IMR-90 (cell line): Measurements from ENCODE around the gene MPP1. TPM values are rescaled to one million over a fixed set of nuclear protein-coding genes. Genes with fewer than 3 reads are reported as not detected.

Experiments
- ATAC-seq: fragments of 200-7000 bp; cut with Tn5 transposase; 2 replicates; pipeline ENCODE4 v1.9.1; 2020; ENCODE audit warnings: low read depth, mild to moderate bottlenecking, moderate library complexity
- BruUV-seq: library from RNA; stranded (reverse); fragments of 400-500 nt; replicated peaks from 2 replicates; lab custom pipeline; 2021; lab: Mats Ljungman, UMichigan
- CTCF ChIA-PET: fragments of 300-600 bp; formaldehyde crosslinking; extraction: SDS; loops from one replicate; lab custom pipeline; 2021; ENCODE audit warnings: antibody characterized with exemption; lab: Yijun Ruan, JAX
- POLR2A ChIA-PET: fragments of 300-600 bp; sonication (Branson Sonifier 250); formaldehyde crosslinking; loops from one replicate; lab custom pipeline; 2022; ENCODE audit warnings: antibody characterized with exemption; ENCODE audit not compliant: unreplicated experiment; lab: Charles Lee
- DNase-seq: peaks from one replicate; pipeline ENCODE4 v3.0.0; 2013
- H2AFZ ChIP-seq: replicated peaks from 2 replicates; pipeline ENCODE3; 2013; ENCODE audit warnings: low read length, mild to moderate bottlenecking; ENCODE audit not compliant: poor library complexity
- H2AK5ac ChIP-seq: 2 replicates; pipeline ENCODE4 v1.6.1; 2013; ENCODE audit warnings: low read depth, low read length, inconsistent platforms
- H2AK9ac ChIP-seq: replicated peaks from 2 replicates; pipeline ENCODE3; 2013; ENCODE audit warnings: mild to moderate bottlenecking, low read depth, low read length, moderate library complexity; ENCODE audit not compliant: poor library complexity
- H2BK120ac ChIP-seq: 2 replicates; pipeline ENCODE4 v1.6.1; 2013; ENCODE audit warnings: low read depth, low read length, inconsistent platforms
- H2BK15ac ChIP-seq: 3 replicates; pipeline ENCODE4 v1.6.1; 2013; ENCODE audit warnings: low read depth, low read length, inconsistent platforms
- H2BK20ac ChIP-seq: 2 replicates; pipeline ENCODE4 v1.6.1; 2013; ENCODE audit warnings: low read depth, mild to moderate bottlenecking, inconsistent platforms, low read length, moderate library complexity
- H2BK5ac ChIP-seq: 2 replicates; pipeline ENCODE4 v1.6.1; 2013; ENCODE audit warnings: mild to moderate bottlenecking, low read depth, low read length, inconsistent platforms; ENCODE audit not compliant: poor library complexity, severe bottlenecking
- H3K14ac ChIP-seq: replicated peaks from 2 replicates; pipeline ENCODE4 v1.6.1; 2013; ENCODE audit warnings: low read depth, low read length, inconsistent platforms
- H3K18ac ChIP-seq: 2 replicates; pipeline ENCODE4 v1.6.1; 2013; ENCODE audit warnings: low read depth, low read length, control low read depth
- H3K23ac ChIP-seq: 2 replicates; pipeline ENCODE4 v1.6.1; 2013; ENCODE audit warnings: low read depth, low read length, inconsistent platforms
- H3K27ac ChIP-seq: 2 replicates; pipeline ENCODE4 v1.5.1; 2013; ENCODE audit warnings: mild to moderate bottlenecking, control low read depth, low read length; ENCODE audit not compliant: insufficient read depth
- H3K27me3 ChIP-seq: 2 replicates; pipeline ENCODE4 v1.6.1; 2013; ENCODE audit warnings: low read length; ENCODE audit not compliant: control insufficient read depth, insufficient read depth
- H3K36me3 ChIP-seq: 2 replicates; pipeline ENCODE4 v1.6.1; 2013; ENCODE audit warnings: low read length, mixed read lengths; ENCODE audit not compliant: control insufficient read depth, insufficient read depth
- H3K4ac ChIP-seq: 2 replicates; pipeline ENCODE4 v1.6.1; 2013; ENCODE audit warnings: low read depth, low read length, inconsistent platforms
- H3K4me1 ChIP-seq: 2 replicates; pipeline ENCODE4 v1.6.1; 2013; ENCODE audit warnings: low read length, mixed read lengths; ENCODE audit not compliant: control insufficient read depth, insufficient read depth
- H3K4me2 ChIP-seq: 2 replicates; pipeline ENCODE4 v1.6.1; 2013; ENCODE audit warnings: low read depth, mild to moderate bottlenecking, control low read depth, low read length, moderate library complexity
- H3K4me3 ChIP-seq: 2 replicates; pipeline ENCODE4 v1.5.1; 2013; ENCODE audit warnings: low read depth, mild to moderate bottlenecking, control low read depth, low read length, moderate library complexity; ENCODE audit not compliant: insufficient read depth
- H3K56ac ChIP-seq: 2 replicates; pipeline ENCODE4 v1.6.1; 2013; ENCODE audit warnings: low read length, inconsistent platforms; ENCODE audit not compliant: insufficient read depth; ENCODE audit errors: extremely low read depth
- H3K79me1 ChIP-seq, 2 experiments: 2 replicates each; pipeline ENCODE4 v1.6.1; 2013; ENCODE audit warnings: low read length in 2 of 2, inconsistent platforms in 1 of 2, low read depth in 1 of 2
- H3K9ac ChIP-seq: 2 replicates; pipeline ENCODE4 v1.6.1; 2013; ENCODE audit warnings: low read depth, low read length, control low read depth
- H3K9me1 ChIP-seq: 2 replicates; pipeline ENCODE4 v1.6.1; 2013; ENCODE audit warnings: low read length, inconsistent platforms; ENCODE audit not compliant: insufficient read depth
- H3K9me3 ChIP-seq: 2 replicates; pipeline ENCODE4 v1.6.1; 2013; ENCODE audit warnings: low read length; ENCODE audit not compliant: control insufficient read depth, insufficient read depth
- H4K20me1 ChIP-seq: 2 replicates; pipeline ENCODE4 v1.6.1; 2013; ENCODE audit warnings: low read length, inconsistent platforms; ENCODE audit not compliant: insufficient read depth
- H4K5ac ChIP-seq: 2 replicates; pipeline ENCODE4 v1.6.1; 2013; ENCODE audit warnings: mild to moderate bottlenecking, low read depth, low read length, control low read depth
- H4K8ac ChIP-seq, 2 experiments: 2 replicates each; pipeline ENCODE4 v1.6.1; 2013; ENCODE audit warnings: low read depth in 2 of 2, low read length in 2 of 2, control low read depth in 1 of 2, inconsistent platforms in 1 of 2
- H4K91ac ChIP-seq: 2 replicates; pipeline ENCODE4 v1.6.1; 2013; ENCODE audit warnings: low read depth, low read length, inconsistent platforms; ENCODE audit not compliant: insufficient read depth
- CHD1 ChIP-seq: IDR thresholded peaks from 2 replicates; pipeline ENCODE4 v1.6.1; 2012; ENCODE audit warnings: low read depth, low read length, improper control_type of control experiment
- MAFK ChIP-seq: IDR thresholded peaks from 2 replicates; pipeline ENCODE4 v1.6.1; 2012; ENCODE audit warnings: low read depth, low read length, improper control_type of control experiment
- MXI1 ChIP-seq: IDR thresholded peaks from 2 replicates; pipeline ENCODE4 v1.6.1; 2012; ENCODE audit warnings: low read depth, mild to moderate bottlenecking, low read length, moderate library complexity, borderline replicate concordance
- POLR2A ChIP-seq: IDR thresholded peaks from 2 replicates; pipeline ENCODE4 v1.6.1; 2012; ENCODE audit warnings: mild to moderate bottlenecking, low read depth, low read length
- RCOR1 ChIP-seq: IDR thresholded peaks from 2 replicates; pipeline ENCODE4 v1.6.1; 2012; ENCODE audit warnings: mild to moderate bottlenecking, low read length, improper control_type of control experiment; ENCODE audit not compliant: insufficient replicate concordance
- USF2 ChIP-seq: fragments of 150-350 bp; IDR thresholded peaks from 2 replicates; pipeline ENCODE4 v1.6.1; 2017; ENCODE audit warnings: mild to moderate bottlenecking, antibody characterized with exemption, low read length, low read depth
- WGBS, 2 experiments: methylation state at CpG; one replicate each; pipeline versions ENCODE4 v1.1.5 to v1.1.7; 2013; ENCODE audit warnings: missing lambda C conversion rate in 2 of 2; ENCODE audit not compliant: insufficient read length in 1 of 2; ENCODE audit errors: extremely low coverage in 2 of 2; 5-methylcytosine and 5-hydroxymethylcytosine counted together
- dilution Hi-C: fragments of 300-500 bp; cut with HindIII; formaldehyde crosslinking; loops from one replicate; pipeline ENCODE4 v1.14.3; 2018; ENCODE audit warnings: low sequenced_read_pairs; ENCODE audit not compliant: unreplicated experiment
- in situ Hi-C: fragments of 300-500 bp; cut with MboI; formaldehyde crosslinking; loops from 3 replicates; pipeline ENCODE4 v1.14.3; 2019; ENCODE audit warnings: low sequenced_read_pairs, inconsistent platforms, mixed read lengths
- intact Hi-C: fragments of 100-400 bp; cut with micrococcal nuclease; formaldehyde crosslinking; loops from 2 replicates; pipeline ENCODE4 v1.10.0; 2022
- polyA plus RNA-seq, 3 experiments: library from polyadenylated mRNA; depleted of rRNA; stranded (reverse); fragments of >200 nt; gene quantifications; 2 replicates each; pipeline ENCODE4 v1.2.3, GENCODE V29; 2012; ENCODE audit warnings: low replicate concordance in 1 of 3
- total RNA-seq: library from RNA; depleted of rRNA; stranded (reverse); fragments of >200 nt; gene quantifications from 2 replicates; pipeline ENCODE4 v1.2.3, GENCODE V29; 2012

The MPP1 gene
- total and polyA plus RNA-seq, 2 of the 4 experiments (the other 2 are of a cell fraction), result 35.2 to 43.0 TPM

- TF ChIP-seq MXI1, result no peak
- TF ChIP-seq RCOR1, result no peak
Measured at GRCh38 chrX:154758696-154759095, 46.6 kb downstream of the MPP1 start (continued).

GRCh38 chrX:154751669-154752271 lies 53.5 kb downstream of the MPP1 start:
- intact Hi-C loops (no loop called here), dilution Hi-C loops (no loop called here), in situ Hi-C loops (no loop called here)
- Histone ChIP-seq H2BK5ac (no peak overlapping the region), H4K91ac (no peak overlapping the region), H3K18ac (no peak overlapping the region), H2AK5ac (no peak overlapping the region), H3K4me1 (no peaks in the 10 kb centered on the region), H2BK15ac (no peak overlapping the region), H3K27ac (no peak overlapping the region), H4K20me1 (no peaks in the 10 kb centered on the region), H4K8ac (no peak overlapping the region), H3K4me2 (no peak overlapping the region), H2AFZ (no peak overlapping the region), H3K79me1 (no peaks in the 10 kb centered on the region; a peak in 1 of 4 replicates), H3K4me3 (no peak overlapping the region), H3K14ac (no peak overlapping the region), H3K27me3 (peaks cover 2% of the 10 kb centered on the region), H3K9me3 (no peaks in the 10 kb centered on the region), H2BK120ac (no peak overlapping the region), H3K9me1 (no peaks in the 10 kb centered on the region), H3K23ac (0 out of 2 replicates have a peak overlapping the region, but pooled peaks have one; percentile 29), H2BK20ac (no peak overlapping the region), H3K36me3 (no peaks in the 10 kb centered on the region), H3K4ac (no peak overlapping the region), H4K5ac (no peak overlapping the region; the same call in 1 of the 2 replicates), H2AK9ac (no peak overlapping the region), H3K56ac (no peak overlapping the region), H3K9ac (no peak overlapping the region)
- TF ChIP-seq CHD1 (no peak), MAFK (no peak), USF2 (no peak), POLR2A (no peak)
- 57% methylated on average over 5 of the region's 9 CpGs; no CpG with 5 or more reads in 1 of the 2 experiments for WGBS, 2 experiments
- BruUV-seq, result no TSS peak
- ATAC-seq (no peak), DNase-seq (no peak)
- ChIA-PET POLR2A (no interaction called here), CTCF (no interaction called here)
